Measurements from ENCODE around the gene LGALS3BP. TPM values are rescaled to one million over a fixed set of nuclear protein-coding genes. Genes with fewer than 3 reads are reported as not detected.

Gene LGALS3BP
- total and polyA plus RNA-seq, 4 donors: 66.0 to 224 (median 79.2) TPM

- peaks cover 0 to 30% (median 10%) of the 10 kb centered on the region in 4 donors for H3K4me1 ChIP-seq (ENCODE audit: control insufficient read depth in 4 of 4, insufficient read depth in 4 of 4, low read length in 3 of 4)
- peaks cover 0 to 3% (median 0%) of the 10 kb centered on the region in 4 donors for H3K36me3 ChIP-seq (ENCODE audit: control insufficient read depth in 4 of 4, insufficient read depth in 3 of 4, low read depth in 1 of 4, low read length in 3 of 4)
- H3K27ac ChIP-seq (ENCODE audit: low read depth in 1 of 2, low read length in 2 of 2): no peak overlapping the region
- WGBS: 80% methylated on average over 8 of the region's 8 CpGs
- H3K9ac ChIP-seq (ENCODE audit: low read depth in 1 of 2, low read length in 2 of 2): no peak overlapping the region
- no peak overlapping the region for H3K4me3 ChIP-seq (ENCODE audit: low read depth in 1 of 3, low read length in 3 of 3)
- no peaks in the 10 kb centered on the region for H3K9me3 ChIP-seq (ENCODE audit: control insufficient read depth in 4 of 4, low read length in 3 of 4)
- no peaks in the 10 kb centered on the region for H3K27me3 ChIP-seq (ENCODE audit: control insufficient read depth in 4 of 4, insufficient read depth in 4 of 4, low read length in 3 of 4)
- no peak for TF ChIP-seq GABPA (IDR thresholded peaks at IDR 0.05 in 1 of 2, conservative IDR thresholded peaks at IDR 0.05 in 1 of 2)
- no peak for TF ChIP-seq RXRA (IDR thresholded peaks at IDR 0.05)
- no peak for TF ChIP-seq EGR1 (IDR thresholded peaks at IDR 0.05; ENCODE audit: low read depth in 2 of 2)
- no peak for TF ChIP-seq REST (IDR thresholded peaks at IDR 0.05)
- no peak for TF ChIP-seq CTCF (IDR thresholded peaks at IDR 0.05; ENCODE audit: low read depth, low read length, missing input control)
- TF ChIP-seq YY1 (IDR thresholded peaks at IDR 0.05): no peak
- no peak for TF ChIP-seq FOXA2 (IDR thresholded peaks at IDR 0.05)
- no peak for TF ChIP-seq RAD21 (IDR thresholded peaks at IDR 0.05)
- TF ChIP-seq SP1 (IDR thresholded peaks at IDR 0.05): no peak
- no peak for TF ChIP-seq ATF3 (IDR thresholded peaks at IDR 0.05)
- TF ChIP-seq JUND (IDR thresholded peaks at IDR 0.05): no peak
- DNase-seq (ENCODE audit: low spot score): no peak
Observed at GRCh38 chr17:79006046-79006445, 26.3 kb upstream of the LGALS3BP start.

DNA sequence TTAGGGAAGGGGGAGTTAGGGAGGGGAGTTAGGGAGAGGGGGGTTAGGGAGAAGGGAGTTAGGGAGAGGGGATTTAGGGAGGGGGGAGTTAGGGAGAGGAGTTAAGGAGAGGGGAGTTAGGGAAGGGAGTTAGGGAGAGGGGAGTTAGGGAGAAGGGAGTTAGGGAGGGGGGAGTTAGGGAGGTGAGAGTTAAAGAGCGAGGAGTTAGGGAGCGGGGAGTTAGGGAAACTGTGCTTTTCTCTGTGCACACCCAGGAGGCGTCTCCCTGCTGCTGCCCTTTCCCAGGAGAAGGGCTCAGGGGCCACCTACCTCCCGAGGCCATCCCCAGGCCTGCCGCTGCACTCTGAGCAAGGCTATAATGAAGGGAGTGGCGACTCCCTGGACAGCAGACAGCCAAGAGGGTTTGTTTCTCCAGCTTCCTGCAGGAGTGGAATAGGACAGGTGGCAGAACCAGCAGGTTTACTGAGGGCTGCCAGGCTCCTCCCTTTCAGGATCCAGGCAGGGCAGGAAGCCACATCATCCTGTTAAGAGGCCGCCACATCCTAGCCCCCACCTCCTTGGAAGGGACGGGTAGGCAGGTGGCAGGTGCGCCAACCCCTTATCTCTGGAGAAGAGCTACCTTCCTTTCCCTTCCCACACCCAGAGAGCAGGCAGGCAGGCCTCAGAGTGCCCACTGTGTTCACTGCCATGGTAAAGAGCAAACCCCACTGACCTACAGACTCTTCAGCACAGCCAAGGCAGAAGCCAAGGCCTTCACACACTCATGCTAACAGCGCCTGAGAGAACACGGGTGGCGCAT lies 25.5 kb upstream of the LGALS3BP start:
- Histone ChIP-seq H3K36me3 (ENCODE audit: control insufficient read depth in 4 of 4, insufficient read depth in 3 of 4, low read depth in 1 of 4, low read length in 3 of 4) (peaks cover 0 to 3% (median 0%) of the 10 kb centered on the region in 4 donors), H3K27ac (ENCODE audit: low read depth in 1 of 2, low read length in 2 of 2) (no peak overlapping the region), H3K9me3 (ENCODE audit: control insufficient read depth in 4 of 4, low read length in 3 of 4) (no peaks in the 10 kb centered on the region), H3K4me1 (ENCODE audit: control insufficient read depth in 4 of 4, insufficient read depth in 4 of 4, low read length in 3 of 4) (peaks cover 0 to 29% (median 10%) of the 10 kb centered on the region in 4 donors), H3K27me3 (ENCODE audit: control insufficient read depth in 4 of 4, insufficient read depth in 4 of 4, low read length in 3 of 4) (no peaks in the 10 kb centered on the region), H3K9ac (ENCODE audit: low read depth in 1 of 2, low read length in 2 of 2) (no peak overlapping the region), H3K4me3 (ENCODE audit: low read depth in 1 of 3, low read length in 3 of 3) (no peak overlapping the region)
- WGBS: 83% methylated on average over 12 of the region's 12 CpGs
- no peak for DNase-seq (ENCODE audit: low spot score)
- no peak for TF ChIP-seq JUND (IDR thresholded peaks at IDR 0.05)
- no peak for TF ChIP-seq FOXA1 (IDR thresholded peaks at IDR 0.05)
- no peak for TF ChIP-seq TAF1 (conservative IDR thresholded peaks at IDR 0.05)
- TF ChIP-seq GABPA (IDR thresholded peaks at IDR 0.05 in 1 of 2, conservative IDR thresholded peaks at IDR 0.05 in 1 of 2): no peak
- TF ChIP-seq, protein P1, sequence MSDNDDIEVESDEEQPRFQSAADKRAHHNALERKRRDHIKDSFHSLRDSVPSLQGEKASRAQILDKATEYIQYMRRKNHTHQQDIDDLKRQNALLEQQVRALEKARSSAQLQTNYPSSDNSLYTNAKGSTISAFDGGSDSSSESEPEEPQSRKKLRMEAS (IDR thresholded peaks at IDR 0.05): no peak
- TF ChIP-seq REST (IDR thresholded peaks at IDR 0.05): no peak
- TF ChIP-seq RXRA (IDR thresholded peaks at IDR 0.05): no peak
- TF ChIP-seq RAD21 (IDR thresholded peaks at IDR 0.05): no peak
